CD4-positive, alpha-beta T cell treated with Interleukin-15 for 4 hours (primary cell): ENCODE results near the gene PDCD6IP.
"Not testable (repeated sequence)": the region's sequence is repeated elsewhere in the genome, so short reads cannot be mapped to it uniquely, and the experiment has no call there.

Source experiments
- DNase-seq: peaks from one replicate; pipeline ENCODE4 v3.0.0-alpha.2; 2020; ENCODE audit warnings: low spot score

PDCD6IP gene

GRCh38 chr3:33855884-33856546 is 57.6 kb downstream of the PDCD6IP start:
- DNase-seq, result no peak

GRCh38 chr3:33857701-33858100 is 59.3 kb downstream of the PDCD6IP start:
- not testable (repeated sequence) for DNase-seq

- no peak for DNase-seq
Observed at GRCh38 chr3:33858131-33858530, 59.7 kb downstream of the PDCD6IP start.

GRCh38 chr3:33860373-33861050 is 62.1 kb downstream of the PDCD6IP start:
- DNase-seq, result no peak

- DNase-seq, result no peak
Observed at GRCh38 chr3:33865133-33865532, 66.7 kb downstream of the PDCD6IP start.

GRCh38 chr3:33868309-33868708 is 69.9 kb downstream of the PDCD6IP start:
- DNase-seq, result no peak

GRCh38 chr3:33869977-33870376 is 71.5 kb downstream of the PDCD6IP start:
- no peak for DNase-seq

- DNase-seq, result no peak
Observed at GRCh38 chr3:33874815-33875214, 76.4 kb downstream of the PDCD6IP start.

GRCh38 chr3:33875680-33876079 is 77.2 kb downstream of the PDCD6IP start:
- no peak for DNase-seq

- no peak for DNase-seq
Observed at GRCh38 chr3:33877187-33877586, 78.8 kb downstream of the PDCD6IP start.

GRCh38 chr3:33879540-33879939 is 81.1 kb downstream of the PDCD6IP start:
- no peak for DNase-seq

- DNase-seq, result no peak
Observed at GRCh38 chr3:33881156-33882064, 83.0 kb downstream of the PDCD6IP start.

GRCh38 chr3:33882296-33882695 is 83.9 kb downstream of the PDCD6IP start:
- no peak for DNase-seq

- peak; percentile 50 for DNase-seq
Observed at GRCh38 chr3:33883538-33883950, 85.1 kb downstream of the PDCD6IP start.

- DNase-seq, result no peak
Observed at GRCh38 chr3:33883951-33884561, 85.6 kb downstream of the PDCD6IP start.

GRCh38 chr3:33884701-33885100 is 86.3 kb downstream of the PDCD6IP start:
- DNase-seq, result no peak

- no peak for DNase-seq
Observed at GRCh38 chr3:33885496-33885895, 87.1 kb downstream of the PDCD6IP start.

GRCh38 chr3:33886015-33886414 is 87.6 kb downstream of the PDCD6IP start:
- DNase-seq, result no peak

GRCh38 chr3:33887478-33887877 is 89.0 kb downstream of the PDCD6IP start:
- no peak for DNase-seq

GRCh38 chr3:33889394-33890039 is 91.1 kb downstream of the PDCD6IP start:
- no peak for DNase-seq

GRCh38 chr3:33892655-33893054 is 94.2 kb downstream of the PDCD6IP start:
- DNase-seq, result no peak

GRCh38 chr3:33895658-33896057 is 97.2 kb downstream of the PDCD6IP start:
- no peak for DNase-seq
